ENCODE measurements around the gene XKR8. TPM values are rescaled to one million over a fixed set of nuclear protein-coding genes. Genes with fewer than 3 reads are reported as not detected.

Gene XKR8
- total and polyA plus RNA-seq, 2 donors (not counting 1 experiment from before 2014, with no cell fraction given) = 5.5 to 9.2 TPM

- Histone ChIP-seq H3K9me3 (ENCODE audit: control insufficient read depth, insufficient read depth, low read depth, low read length) (no peaks in the 10 kb centered on the region), H4K20me1 (ENCODE audit: control insufficient read depth, extremely low read depth, insufficient read depth, low read length) (no peaks in the 10 kb centered on the region), H3K4me2 (ENCODE audit: extremely low read depth, insufficient read depth, low read length) (peak overlapping the region; percentile 80), H2AFZ (ENCODE audit: low read length) (peak overlapping the region; percentile 12), H3K4me3 (replicated peaks in 1 of 4; ENCODE audit: control extremely low read depth in 1 of 4, insufficient read depth in 1 of 4, low read depth in 3 of 4, low read length in 4 of 4) (peak overlapping the region; percentile 43 to 80 (median 64)), H3K79me2 (ENCODE audit: control insufficient read depth, insufficient read depth, low read length) (peaks cover 8% of the 10 kb centered on the region), H3K36me3 (ENCODE audit: control insufficient read depth, insufficient read depth, low read length) (peaks cover 4% of the 10 kb centered on the region), H3K27ac (ENCODE audit: insufficient read depth, low read length) (peak overlapping the region; percentile 25), H3K27me3 (ENCODE audit: control insufficient read depth, insufficient read depth, low read length) (no peaks in the 10 kb centered on the region), H3K9ac (ENCODE audit: insufficient read depth, low read length) (no peak overlapping the region), H3K4me1 (ENCODE audit: control insufficient read depth, extremely low read depth, insufficient read depth, low read length) (peaks cover 8% of the 10 kb centered on the region)
- no peak for DNase-seq (ENCODE audit: low read depth in 2 of 2)
- no peak for TF ChIP-seq CTCF (conservative IDR thresholded peaks at IDR 0.05 in 1 of 2, IDR thresholded peaks at IDR 0.05 in 1 of 2; ENCODE audit: low read depth in 1 of 2, low read length in 2 of 2)
- TF ChIP-seq EZH2 (IDR thresholded peaks at IDR 0.05; ENCODE audit: low read length, missing control alignments) = no peak
These were observed 1.2 kb downstream of the XKR8 start for GRCh38 chr1:27960762-27961645.

- peak overlapping the region in 3 of 4 experiments; percentile 43 to 80 (median 67) for H3K4me3 ChIP-seq (replicated peaks in 1 of 4; ENCODE audit: control extremely low read depth in 1 of 4, insufficient read depth in 1 of 4, low read depth in 3 of 4, low read length in 4 of 4)
- peaks cover 7% of the 10 kb centered on the region for H3K36me3 ChIP-seq (ENCODE audit: control insufficient read depth, insufficient read depth, low read length)
- H3K4me2 ChIP-seq (ENCODE audit: extremely low read depth, insufficient read depth, low read length) = peak overlapping the region; percentile 80
- TF ChIP-seq CTCF (conservative IDR thresholded peaks at IDR 0.05 in 1 of 2, IDR thresholded peaks at IDR 0.05 in 1 of 2; ENCODE audit: low read depth in 1 of 2, low read length in 2 of 2) = no peak
- no peak for TF ChIP-seq EZH2 (IDR thresholded peaks at IDR 0.05; ENCODE audit: low read length, missing control alignments)
- H3K27ac ChIP-seq (ENCODE audit: insufficient read depth, low read length) = peak overlapping the region; percentile 25
- no peak overlapping the region for H3K9ac ChIP-seq (ENCODE audit: insufficient read depth, low read length)
- no peaks in the 10 kb centered on the region for H3K27me3 ChIP-seq (ENCODE audit: control insufficient read depth, insufficient read depth, low read length)
- no peaks in the 10 kb centered on the region for H3K9me3 ChIP-seq (ENCODE audit: control insufficient read depth, insufficient read depth, low read depth, low read length)
- no peaks in the 10 kb centered on the region for H4K20me1 ChIP-seq (ENCODE audit: control insufficient read depth, extremely low read depth, insufficient read depth, low read length)
- peaks cover 8% of the 10 kb centered on the region for H3K79me2 ChIP-seq (ENCODE audit: control insufficient read depth, insufficient read depth, low read length)
- no peak for DNase-seq (ENCODE audit: low read depth in 2 of 2)
- peaks cover 8% of the 10 kb centered on the region for H3K4me1 ChIP-seq (ENCODE audit: control insufficient read depth, extremely low read depth, insufficient read depth, low read length)
- no peak overlapping the region for H2AFZ ChIP-seq (ENCODE audit: low read length)
These were observed 2.0 kb downstream of the XKR8 start for GRCh38 chr1:27961646-27962221.

GRCh38 chr1:27963393-27963792 lies 3.6 kb downstream of the XKR8 start:
- Histone ChIP-seq H3K27ac (ENCODE audit: insufficient read depth, low read length) (no peak overlapping the region), H3K4me2 (ENCODE audit: extremely low read depth, insufficient read depth, low read length) (no peak overlapping the region), H2AFZ (ENCODE audit: low read length) (no peak overlapping the region), H3K4me3 (replicated peaks in 1 of 4; ENCODE audit: control extremely low read depth in 1 of 4, insufficient read depth in 1 of 4, low read depth in 3 of 4, low read length in 4 of 4) (no peak overlapping the region), H3K4me1 (ENCODE audit: control insufficient read depth, extremely low read depth, insufficient read depth, low read length) (peaks cover 12% of the 10 kb centered on the region), H3K27me3 (ENCODE audit: control insufficient read depth, insufficient read depth, low read length) (no peaks in the 10 kb centered on the region), H3K9me3 (ENCODE audit: control insufficient read depth, insufficient read depth, low read depth, low read length) (no peaks in the 10 kb centered on the region), H3K79me2 (ENCODE audit: control insufficient read depth, insufficient read depth, low read length) (peaks cover 8% of the 10 kb centered on the region), H4K20me1 (ENCODE audit: control insufficient read depth, extremely low read depth, insufficient read depth, low read length) (no peaks in the 10 kb centered on the region), H3K9ac (ENCODE audit: insufficient read depth, low read length) (no peak overlapping the region), H3K36me3 (ENCODE audit: control insufficient read depth, insufficient read depth, low read length) (peaks cover 8% of the 10 kb centered on the region)
- no peak for TF ChIP-seq EZH2 (IDR thresholded peaks at IDR 0.05; ENCODE audit: low read length, missing control alignments)
- TF ChIP-seq CTCF (conservative IDR thresholded peaks at IDR 0.05 in 1 of 2, IDR thresholded peaks at IDR 0.05 in 1 of 2; ENCODE audit: low read depth in 1 of 2, low read length in 2 of 2) = no peak
- no peak for DNase-seq (ENCODE audit: low read depth in 2 of 2)
